Suprapubic skin (tissue), 4 donors: ENCODE data around the gene GOLGA8Q. TPM values are rescaled to one million over a fixed set of nuclear protein-coding genes. Genes with fewer than 3 reads are reported as not detected.
"Not testable (repeated sequence)": the region's sequence is repeated elsewhere in the genome, so short reads cannot be mapped to it uniquely, and the experiment has no call there.

ENCODE experiments used
- DNase-seq, 2 donors: peaks; one replicate each; pipeline ENCODE4 v3.0.0-alpha.2; 2019; ENCODE audit warnings: low spot score in 2 of 2
- H3K27ac ChIP-seq: fragments of 200-600 bp; sonication (generic); one replicate; pipeline ENCODE4 v1.5.1; 2019
- H3K27me3 ChIP-seq: fragments of 200-600 bp; sonication (generic); one replicate; pipeline ENCODE4 v1.5.1; 2019
- H3K36me3 ChIP-seq: fragments of 200-600 bp; sonication (generic); one replicate; pipeline ENCODE4 v1.5.1; 2019
- H3K4me1 ChIP-seq: fragments of 200-600 bp; sonication (generic); one replicate; pipeline ENCODE4 v1.5.1; 2019
- H3K4me3 ChIP-seq: fragments of 200-600 bp; sonication (generic); one replicate; pipeline ENCODE4 v1.5.1; 2019; ENCODE audit warnings: mild to moderate bottlenecking
- H3K9me3 ChIP-seq: fragments of 200-600 bp; sonication (generic); one replicate; pipeline ENCODE4 v1.5.1; 2019
- WGBS: methylation state at CpG from one replicate; pipeline ENCODE4 v1.1.5; 2018; 5-methylcytosine and 5-hydroxymethylcytosine counted together
- total RNA-seq, 4 donors: library from RNA; depleted of rRNA; stranded (reverse); fragments of >200 nt; gene quantifications; one replicate each; pipeline ENCODE4 v1.1.0, GENCODE V29; 2016

GOLGA8Q gene
- total RNA-seq, 4 donors from 2014 or later = 2.0 to 4.5 TPM; not detected in 2

DNA sequence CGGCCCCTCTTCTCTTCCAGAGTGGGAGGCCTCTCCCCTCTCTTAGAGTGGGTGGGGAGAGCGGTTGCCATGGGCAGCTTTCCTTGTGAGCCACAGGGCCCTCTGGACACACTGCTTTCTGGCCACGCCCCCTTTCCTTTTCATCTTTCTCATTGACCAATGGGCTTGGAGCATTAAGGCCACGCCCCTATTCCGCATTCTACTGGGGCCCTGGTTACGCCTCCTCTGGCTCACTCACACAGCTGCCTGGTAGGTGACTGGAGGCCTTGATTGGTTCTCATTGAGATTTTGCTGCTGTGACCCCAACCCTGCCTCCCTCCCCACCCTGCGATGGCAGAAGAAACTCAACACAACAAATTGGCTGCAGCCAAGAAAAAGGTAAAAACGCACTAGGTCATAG, 51.9 kb downstream of the GOLGA8Q start, which contains the start of gene GOLGA8H:
Gene GOLGA8H (plus strand): TSS at position 233 of the 400 bp plus-strand sequence. CDS start 98 bp downstream, at position 331.
- H3K4me1 ChIP-seq, H3K36me3 ChIP-seq, H3K27ac ChIP-seq, H3K27me3 ChIP-seq, H3K4me3 ChIP-seq, DNase-seq, H3K9me3 ChIP-seq: not testable (repeated sequence)
- WGBS = 89% methylated on average over 8 of the region's 8 CpGs

Other genes starting within 250 kb of the GOLGA8Q start
- 1 to 10 TPM in 1 of 4 donors, under 1 TPM in 1, not detected in 2; 0.42 to 1.7 TPM for gene CHRFAM7A, start 158.5 kb upstream of the GOLGA8Q start, total RNA-seq
- gene GOLGA8R, start 137.8 kb upstream of the GOLGA8Q start, total RNA-seq = 10 to 100 TPM in 1 of 4 donors, 1 to 10 TPM in 2, not detected in 1; 1.9 to 11.9 (median 3.0) TPM
- under 1 TPM in 1 of 4 donors, not detected in 3; 0.64 TPM for gene GOLGA8H, start 52.0 kb downstream of the GOLGA8Q start, total RNA-seq